Measurements from ENCODE around the gene TIRAP.

DNA sequence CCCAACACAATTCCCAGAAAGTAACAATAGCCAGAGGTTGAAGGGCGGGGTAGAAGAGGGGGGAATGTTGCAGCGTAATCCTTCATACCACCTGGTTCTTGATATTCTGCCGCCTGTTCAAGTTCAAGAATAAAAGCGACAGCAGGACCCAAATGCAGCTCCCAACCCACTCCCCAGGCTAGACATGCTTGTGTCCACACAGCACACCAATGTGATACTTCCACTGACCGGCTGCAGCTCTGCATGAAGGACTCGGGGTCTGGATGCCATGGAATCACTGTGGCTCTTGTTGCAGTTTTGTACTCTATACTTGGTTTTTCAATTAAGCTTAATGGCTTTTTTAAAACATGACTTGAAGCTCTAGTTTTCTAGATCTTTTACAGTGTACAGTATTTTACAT lies 20.7 kb upstream of the TIRAP start:
- TF ChIP-seq, protein P1, sequence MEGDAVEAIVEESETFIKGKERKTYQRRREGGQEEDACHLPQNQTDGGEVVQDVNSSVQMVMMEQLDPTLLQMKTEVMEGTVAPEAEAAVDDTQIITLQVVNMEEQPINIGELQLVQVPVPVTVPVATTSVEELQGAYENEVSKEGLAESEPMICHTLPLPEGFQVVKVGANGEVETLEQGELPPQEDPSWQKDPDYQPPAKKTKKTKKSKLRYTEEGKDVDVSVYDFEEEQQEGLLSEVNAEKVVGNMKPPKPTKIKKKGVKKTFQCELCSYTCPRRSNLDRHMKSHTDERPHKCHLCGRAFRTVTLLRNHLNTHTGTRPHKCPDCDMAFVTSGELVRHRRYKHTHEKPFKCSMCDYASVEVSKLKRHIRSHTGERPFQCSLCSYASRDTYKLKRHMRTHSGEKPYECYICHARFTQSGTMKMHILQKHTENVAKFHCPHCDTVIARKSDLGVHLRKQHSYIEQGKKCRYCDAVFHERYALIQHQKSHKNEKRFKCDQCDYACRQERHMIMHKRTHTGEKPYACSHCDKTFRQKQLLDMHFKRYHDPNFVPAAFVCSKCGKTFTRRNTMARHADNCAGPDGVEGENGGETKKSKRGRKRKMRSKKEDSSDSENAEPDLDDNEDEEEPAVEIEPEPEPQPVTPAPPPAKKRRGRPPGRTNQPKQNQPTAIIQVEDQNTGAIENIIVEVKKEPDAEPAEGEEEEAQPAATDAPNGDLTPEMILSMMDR (IDR thresholded peaks at IDR 0.05) = no peak
- TF ChIP-seq POLR2A (IDR thresholded peaks at IDR 0.05) = no peak

Data from testis (tissue), 2 donors.